ENCODE measurements around the gene ZNF490. TPM values are rescaled to one million over a fixed set of nuclear protein-coding genes. Genes with fewer than 3 reads are reported as not detected.

The ZNF490 gene
- total RNA-seq (19.9 and 21.2 TPM in 2 replicates), polyA plus RNA-seq (5.7 and 6.7 TPM in 2 replicates), polyA minus RNA-seq (11.1 and 18.8 TPM in 2 replicates)
- 16.6 TPM for total RNA-seq (2013)

- Histone ChIP-seq H3K9ac (ENCODE audit: low read length) (peak within 1 kb of the TSS; percentile 96), H3K4me3 (ENCODE audit: control extremely low read depth in 1 of 5, extremely low read depth in 1 of 5, insufficient read depth in 1 of 5, low read depth in 2 of 5, low read length in 4 of 5) (peak within 1 kb of the TSS; percentile 89 to 99 (median 98)), H2AFZ (ENCODE audit: insufficient read depth, low read depth, low read length, poor library complexity, severe bottlenecking) (peak within 1 kb of the TSS; percentile 83), H3K79me2 (ENCODE audit: control insufficient read depth, insufficient read depth, low read length) (peaks cover 91% of the 10 kb centered on the region), H3K4me2 (replicated peaks; ENCODE audit: low read depth, low read length, poor library complexity, severe bottlenecking) (peak within 1 kb of the TSS; percentile 91), H4K20me1 (ENCODE audit: control insufficient read depth, insufficient read depth, low read length, poor library complexity, severe bottlenecking) (peaks cover 8% of the 10 kb centered on the region), H3K27me3 (replicated peaks in 1 of 4; ENCODE audit: control extremely low read depth in 1 of 4, control insufficient read depth in 3 of 4, insufficient read depth in 4 of 4, low read length in 3 of 4) (no peaks in the 10 kb centered on the region), H3K36me3 (replicated peaks in 1 of 2; ENCODE audit: control extremely low read depth in 1 of 2, control insufficient read depth in 1 of 2, extremely low read depth in 1 of 2, insufficient read depth in 2 of 2, low read length in 1 of 2) (peaks cover 4 to 27% of the 10 kb centered on the region in 2 experiments), H3K4me1 (ENCODE audit: control insufficient read depth in 2 of 2, insufficient read depth in 2 of 2, low read length in 2 of 2) (peaks cover 50 to 72% of the 10 kb centered on the region in 2 donors), H3K27ac (ENCODE audit: low read length in 2 of 2) (peak within 1 kb of the TSS; percentile 93 to 96), H3K9me3 (ENCODE audit: control extremely low read depth in 1 of 3, control insufficient read depth in 2 of 3, insufficient read depth in 1 of 3, low read length in 2 of 3) (peaks cover 0 to 3% (median 0%) of the 10 kb centered on the region in 3 donors)
- peak; percentile 73 for ATAC-seq (ENCODE audit: low read depth)
- under 1% methylated on average over 53 of the region's 61 CpGs for WGBS (ENCODE audit: insufficient coverage)
- Mint-ChIP-seq H3K9me3 (ENCODE audit: insufficient read depth) (no peaks in the 10 kb centered on the region), H3K4me3 (peak within 1 kb of the TSS; percentile 100), H3K27ac (peak within 1 kb of the TSS; percentile 100), H3K4me1 (peaks cover 54% of the 10 kb centered on the region), H3K27me3 (no peaks in the 10 kb centered on the region)
- POLR2A ChIA-PET: interaction anchor here (0.6 to 2.0 kb wide), 9 partner anchors 14 to 1052 kb away, joined by 3 to 15 read pairs (median 4); partner anchors contain the start of genes DHPS, MAN2B1 and WDR83
- no peak for TF ChIP-seq CTCF (IDR thresholded peaks at IDR 0.05)
- DNase-seq: peak; percentile 97
- CTCF ChIA-PET: interaction anchor here (0.9 to 1.4 kb wide), 8 partner anchors 29 to 115 kb away, joined by 3 to 8 read pairs (median 4); no protein-coding TSS in a partner anchor
- intact Hi-C loops (cut with micrococcal nuclease): loop anchor here (1.0 to 5.0 kb wide), 5 partner anchors 30 to 182 kb away; partner anchors contain the start of genes GET3, JUNB and ZNF564
These were observed at the start of gene ZNF490, which contains the start of gene ZNF791 for GRCh38 chr19:12610540-12611360. TSS of gene ZNF490 (minus strand) at chr19:12610813. CDS start at chr19:12610680, 133 bp downstream. TSS of gene ZNF791 (plus strand) at chr19:12610920. CDS start at chr19:12611080, 160 bp downstream.

GRCh38 chr19:12657966-12658365 is 47.4 kb upstream of the ZNF490 start:
- WGBS (ENCODE audit: insufficient coverage): 98% methylated on average over 19 of the region's 22 CpGs
- intact Hi-C loops (cut with micrococcal nuclease): no loop called here
- H2AFZ ChIP-seq (ENCODE audit: insufficient read depth, low read depth, low read length, poor library complexity, severe bottlenecking): no peak overlapping the region
- TF ChIP-seq CTCF (IDR thresholded peaks at IDR 0.05): no peak
- TF ChIP-seq EZH2 (IDR thresholded peaks at IDR 0.05; ENCODE audit: borderline replicate concordance, insufficient read depth, low read depth, low read length, poor library complexity, severe bottlenecking): no peak
- ATAC-seq (ENCODE audit: low read depth) (no peak), DNase-seq (no peak)
- H3K27ac ChIP-seq (ENCODE audit: low read length in 2 of 2): no peak overlapping the region
- peaks cover 7 to 79% of the 10 kb centered on the region in 2 experiments for H3K36me3 ChIP-seq (replicated peaks in 1 of 2; ENCODE audit: control extremely low read depth in 1 of 2, control insufficient read depth in 1 of 2, extremely low read depth in 1 of 2, insufficient read depth in 2 of 2, low read length in 1 of 2)
- no peak overlapping the region for H3K9ac ChIP-seq (ENCODE audit: low read length)
- no peaks in the 10 kb centered on the region for H3K9me3 Mint-ChIP-seq (ENCODE audit: insufficient read depth)
- H3K9me3 ChIP-seq (ENCODE audit: control extremely low read depth in 1 of 3, control insufficient read depth in 2 of 3, insufficient read depth in 1 of 3, low read length in 2 of 3): peaks cover 0 to 4% (median 0%) of the 10 kb centered on the region in 3 donors
- POLR2A ChIA-PET: no interaction called here
- H3K4me3 Mint-ChIP-seq: no peak overlapping the region
- H4K20me1 ChIP-seq (ENCODE audit: control insufficient read depth, insufficient read depth, low read length, poor library complexity, severe bottlenecking): peaks cover 60% of the 10 kb centered on the region
- H3K4me1 ChIP-seq (ENCODE audit: control insufficient read depth in 2 of 2, insufficient read depth in 2 of 2, low read length in 2 of 2): no peaks in the 10 kb centered on the region
- H3K4me2 ChIP-seq (replicated peaks; ENCODE audit: low read depth, low read length, poor library complexity, severe bottlenecking): no peak overlapping the region
- no peaks in the 10 kb centered on the region for H3K27me3 Mint-ChIP-seq
- CTCF ChIA-PET: no interaction called here
- H3K79me2 ChIP-seq (ENCODE audit: control insufficient read depth, insufficient read depth, low read length): peaks cover 73% of the 10 kb centered on the region
- H3K4me3 ChIP-seq (ENCODE audit: control extremely low read depth in 1 of 5, extremely low read depth in 1 of 5, insufficient read depth in 1 of 5, low read depth in 2 of 5, low read length in 4 of 5): no peak overlapping the region
- peaks cover 4% of the 10 kb centered on the region for H3K4me1 Mint-ChIP-seq
- no peaks in the 10 kb centered on the region for H3K27me3 ChIP-seq (replicated peaks in 1 of 4; ENCODE audit: control extremely low read depth in 1 of 4, control insufficient read depth in 3 of 4, insufficient read depth in 4 of 4, low read length in 3 of 4)
- H3K27ac Mint-ChIP-seq: no peak overlapping the region

Measured in B cell (primary cell).